AG09319 (cell line): ENCODE results near the gene ST8SIA6.
A peak's percentile ranks its signal among the peaks of the same experiment; 100 is the strongest.

Source experiments
- DNase-seq: peaks from one replicate; pipeline ENCODE4 v3.0.0-alpha.2; 2010; ENCODE audit warnings: low read depth; ENCODE audit errors: extremely low read depth
- CTCF ChIP-seq: IDR thresholded peaks from 2 replicates; pipeline ENCODE4 v1.5.1; 2011; ENCODE audit warnings: low read depth, mild to moderate bottlenecking, inconsistent platforms, low read length, moderate library complexity

The ST8SIA6 gene

GRCh38 chr10:17430647-17431355, 23.6 kb downstream of the ST8SIA6 start:
- peak; percentile 57 for DNase-seq
- peak; percentile 92 for TF ChIP-seq CTCF

- no peak for DNase-seq
- no peak for TF ChIP-seq CTCF
These were observed 24.9 kb downstream of the ST8SIA6 start for GRCh38 chr10:17429490-17429889.

- TF ChIP-seq CTCF: no peak
- no peak for DNase-seq
These were observed 25.9 kb downstream of the ST8SIA6 start for GRCh38 chr10:17428351-17429097.

- TF ChIP-seq CTCF: no peak
- no peak for DNase-seq
These were observed 26.6 kb downstream of the ST8SIA6 start for GRCh38 chr10:17427666-17428350.

- no peak for DNase-seq
- TF ChIP-seq CTCF: no peak
These were observed 27.2 kb downstream of the ST8SIA6 start for GRCh38 chr10:17427201-17427600.

- no peak for DNase-seq
- no peak for TF ChIP-seq CTCF
These were observed 28.1 kb downstream of the ST8SIA6 start for GRCh38 chr10:17426263-17426750.
